Left lung (tissue), 10 donors: Measurements from ENCODE around the gene CCDC154. TPM values are rescaled to one million over a fixed set of nuclear protein-coding genes. Genes with fewer than 3 reads are reported as not detected.

Experiments used
- ATAC-seq: fragments of 200-7000 bp; cut with Tn5 transposase; one replicate; pipeline ENCODE4 v1.9.1; 2020; ENCODE audit warnings: moderate library complexity
- DNase-seq, 4 donors: peaks; one replicate each; pipeline ENCODE4 v3.0.0-alpha.2; 2013 to 2020
- H3K27ac ChIP-seq, 2 donors: fragments of 200-600 bp; sonication (generic) in 1 of 2; one replicate each; pipeline versions ENCODE4 v1.5.0 to v1.8.0; 2020 to 2021
- H3K27me3 ChIP-seq, 2 donors: fragments of 200-600 bp; sonication (generic) in 1 of 2; one replicate each; pipeline versions ENCODE4 v1.5.0 to v1.8.0; 2020 to 2021
- H3K36me3 ChIP-seq, 2 donors: fragments of 200-600 bp; sonication (generic) in 1 of 2; one replicate each; pipeline versions ENCODE4 v1.5.0 to v1.8.0; 2020 to 2021
- H3K4me1 ChIP-seq, 2 donors: fragments of 200-600 bp; one replicate each; pipeline ENCODE4 v1.8.0; 2021
- H3K4me3 ChIP-seq, 2 donors: fragments of 200-600 bp; sonication (generic) in 1 of 2; one replicate each; pipeline versions ENCODE4 v1.5.0 to v1.8.0; 2020 to 2021; ENCODE audit warnings: mild to moderate bottlenecking in 1 of 2
- H3K9me3 ChIP-seq, 2 donors: fragments of 200-600 bp; sonication (generic) in 1 of 2; one replicate each; pipeline versions ENCODE4 v1.5.0 to v1.8.0; 2020 to 2021
- CTCF ChIP-seq, 2 donors: fragments of 200-600 bp; sonication (generic) in 1 of 2; IDR thresholded peaks; one replicate each; pipeline versions ENCODE4 v1.5.0 to v1.8.0; 2021; ENCODE audit warnings: antibody characterized with exemption in 2 of 2
- intact Hi-C, 2 donors: fragments of 100-400 bp; cut with DNase I; formaldehyde crosslinking; loops; one replicate each; pipeline versions ENCODE4 v1.11.2 to v1.14.2; 2022
- polyA plus RNA-seq, 6 donors: library from polyadenylated mRNA; unstranded; fragments of 120-200 nt; gene quantifications; one replicate each; pipeline ENCODE4 v1.2.1, GENCODE V29; 2013; ENCODE audit not compliant: insufficient read length in 6 of 6
- total RNA-seq, 2 donors: library from RNA; stranded (reverse); fragmentation: NEBNext Ultra II Directional; extraction: Animal tissue kit (Norgen Biotek cat#: 25700); gene quantifications; one replicate each; pipeline ENCODE4 v1.2.1, GENCODE V29; 2021
- donor health status: DM: no; HTN: yes; CAD: no.
- donor health status: DM: no; HTN: no; CAD: no.

CCDC154 gene
- total and polyA plus RNA-seq, 8 donors, result 1.5 to 11.8 (median 7.1) TPM

DNA sequence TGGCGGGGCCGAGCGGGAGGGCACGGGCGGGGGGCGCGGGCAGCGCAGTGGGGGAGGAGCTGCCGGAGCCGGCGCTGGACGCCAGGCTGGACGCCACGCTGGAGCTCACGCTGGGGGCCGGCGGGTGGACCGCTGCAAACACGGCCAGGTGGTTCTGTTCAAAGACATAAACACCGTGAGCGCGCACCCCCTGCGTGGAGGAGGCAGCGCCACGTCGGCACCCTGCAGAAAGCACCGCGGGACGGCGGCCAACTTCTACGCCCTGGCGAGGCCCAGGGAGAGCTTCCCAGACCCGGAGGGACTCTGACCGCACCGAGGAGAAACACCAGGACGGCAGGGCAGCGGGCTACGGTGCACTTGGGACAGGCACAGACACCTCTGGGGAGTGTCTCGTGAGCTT is 59.1 kb downstream of the CCDC154 start:
- Histone ChIP-seq H3K4me3 (no peak overlapping the region), H3K36me3 (peaks cover 0 to 75% of the 10 kb centered on the region in 2 donors)
- ATAC-seq, result no peak

More for the DNA sequence above, 59.1 kb downstream of the CCDC154 start:
- Histone ChIP-seq H3K27ac (no peak overlapping the region), H3K27me3 (no peaks in the 10 kb centered on the region), H3K4me1 (no peaks in the 10 kb centered on the region), H3K9me3 (no peaks in the 10 kb centered on the region)
- DNase-seq, result peak in 1 of 4 donors; percentile 81
- no peak for TF ChIP-seq CTCF (IDR thresholded peaks at IDR 0.05)
- intact Hi-C loops, result no loop called here

Other genes starting within 250 kb of the CCDC154 start
- gene TPSG1, start 219.3 kb downstream of the CCDC154 start, total RNA-seq, result under 1 TPM in 1 of 2 donors, not detected in 1; 0.34 TPM
- under 1 TPM in 2 of 6 donors, not detected in 4; 0.35 to 0.92 TPM for gene TPSG1, start 219.3 kb downstream of the CCDC154 start, polyA plus RNA-seq
- 10 to 100 TPM in 1 of 2 donors, 1 to 10 TPM in 1; 3.0 to 55.5 TPM for gene TPSB2, start 214.4 kb downstream of the CCDC154 start, total RNA-seq
- under 1 TPM in 2 of 6 donors, not detected in 4; 0.13 to 0.17 TPM for gene TPSB2, start 214.4 kb downstream of the CCDC154 start, polyA plus RNA-seq
- 10 to 100 TPM; 35.1 to 51.0 TPM for gene TPSAB1, start 203.9 kb downstream of the CCDC154 start, total RNA-seq
- gene TPSAB1, start 203.9 kb downstream of the CCDC154 start, polyA plus RNA-seq, result under 1 TPM in 2 of 6 donors, not detected in 4; 0.21 to 0.25 TPM
- under 1 TPM in 1 of 2 donors, not detected in 1; 0.37 TPM for gene TPSD1, start 188.5 kb downstream of the CCDC154 start, total RNA-seq
- not detected for gene TPSD1, start 188.5 kb downstream of the CCDC154 start, polyA plus RNA-seq
- 100 to 1,000 TPM in 1 of 2 donors, 10 to 100 TPM in 1; 89.0 to 111 TPM for gene UBE2I, start 134.9 kb downstream of the CCDC154 start, total RNA-seq
- gene UBE2I, start 134.9 kb downstream of the CCDC154 start, polyA plus RNA-seq, result 100 to 1,000 TPM; 133 to 188 (median 146) TPM
- gene BAIAP3, start 110.9 kb downstream of the CCDC154 start, total RNA-seq, result 1 to 10 TPM; 2.6 to 6.0 TPM
- gene BAIAP3, start 110.9 kb downstream of the CCDC154 start, polyA plus RNA-seq, result 1 to 10 TPM; 1.4 to 8.3 (median 4.2) TPM
- gene TSR3, start 92.7 kb downstream of the CCDC154 start, total RNA-seq, result 10 to 100 TPM; 46.3 to 57.0 TPM
- 10 to 100 TPM; 33.6 to 52.3 (median 44.8) TPM for gene TSR3, start 92.7 kb downstream of the CCDC154 start, polyA plus RNA-seq
- gene GNPTG, start 92.6 kb downstream of the CCDC154 start, total RNA-seq, result 10 to 100 TPM; 74.2 to 97.4 TPM
- gene GNPTG, start 92.6 kb downstream of the CCDC154 start, polyA plus RNA-seq, result 10 to 100 TPM; 32.0 to 55.0 (median 46.2) TPM
- gene UNKL, start 29.9 kb downstream of the CCDC154 start, total RNA-seq, result 10 to 100 TPM; 18.9 to 27.3 TPM
- 10 to 100 TPM; 19.5 to 22.5 (median 20.8) TPM for gene UNKL, start 29.9 kb downstream of the CCDC154 start, polyA plus RNA-seq
- gene UQCC4, start 23.8 kb downstream of the CCDC154 start, total RNA-seq, result 10 to 100 TPM; 10.3 to 12.9 TPM
- gene UQCC4, start 23.8 kb downstream of the CCDC154 start, polyA plus RNA-seq, result 10 to 100 TPM; 10.3 to 13.3 (median 11.5) TPM
- gene PERCC1, start 13.5 kb downstream of the CCDC154 start, total RNA-seq, result under 1 TPM in 1 of 2 donors, not detected in 1; 0.31 TPM
- gene PERCC1, start 13.5 kb downstream of the CCDC154 start, polyA plus RNA-seq, result 1 to 10 TPM; 1.2 to 4.4 (median 3.4) TPM
- 100 to 1,000 TPM; 110 to 130 TPM for gene CLCN7, start 30.5 kb upstream of the CCDC154 start, total RNA-seq
- 10 to 100 TPM; 28.6 to 35.4 (median 30.2) TPM for gene CLCN7, start 30.5 kb upstream of the CCDC154 start, polyA plus RNA-seq
- not detected for gene PTX4, start 44.4 kb upstream of the CCDC154 start, total RNA-seq
- gene PTX4, start 44.4 kb upstream of the CCDC154 start, polyA plus RNA-seq, result under 1 TPM in 3 of 6 donors, not detected in 3; 0.15 to 0.20 (median 0.20) TPM
- gene TELO2, start 48.8 kb upstream of the CCDC154 start, total RNA-seq, result 10 to 100 TPM; 34.9 to 38.6 TPM
- gene TELO2, start 48.8 kb upstream of the CCDC154 start, polyA plus RNA-seq, result 10 to 100 TPM; 24.5 to 49.1 (median 34.8) TPM
- 10 to 100 TPM; 26.6 to 28.7 TPM for gene TMEM204, start 89.1 kb upstream of the CCDC154 start, total RNA-seq
- 10 to 100 TPM; 15.4 to 20.6 (median 19.0) TPM for gene TMEM204, start 89.1 kb upstream of the CCDC154 start, polyA plus RNA-seq
- gene IFT140, start 167.5 kb upstream of the CCDC154 start, total RNA-seq, result 10 to 100 TPM; 26.0 to 34.8 TPM
- 10 to 100 TPM; 30.9 to 36.0 (median 33.2) TPM for gene IFT140, start 167.5 kb upstream of the CCDC154 start, polyA plus RNA-seq
- 10 to 100 TPM; 17.3 to 18.9 TPM for gene CRAMP1, start 167.8 kb upstream of the CCDC154 start, total RNA-seq
- gene CRAMP1, start 167.8 kb upstream of the CCDC154 start, polyA plus RNA-seq, result 10 to 100 TPM; 25.9 to 33.0 (median 26.9) TPM
- gene JPT2, start 233.7 kb upstream of the CCDC154 start, total RNA-seq, result 10 to 100 TPM; 72.2 to 72.3 TPM
- 10 to 100 TPM; 64.8 to 79.5 (median 72.4) TPM for gene JPT2, start 233.7 kb upstream of the CCDC154 start, polyA plus RNA-seq